Medulla oblongata (tissue), 1 donor: ENCODE results near the gene USP10.

Source experiments
- DNase-seq: peaks from one replicate; pipeline ENCODE4 v3.0.0-alpha.2; 2015; ENCODE audit errors: extremely low spot score

Gene USP10

DNA sequence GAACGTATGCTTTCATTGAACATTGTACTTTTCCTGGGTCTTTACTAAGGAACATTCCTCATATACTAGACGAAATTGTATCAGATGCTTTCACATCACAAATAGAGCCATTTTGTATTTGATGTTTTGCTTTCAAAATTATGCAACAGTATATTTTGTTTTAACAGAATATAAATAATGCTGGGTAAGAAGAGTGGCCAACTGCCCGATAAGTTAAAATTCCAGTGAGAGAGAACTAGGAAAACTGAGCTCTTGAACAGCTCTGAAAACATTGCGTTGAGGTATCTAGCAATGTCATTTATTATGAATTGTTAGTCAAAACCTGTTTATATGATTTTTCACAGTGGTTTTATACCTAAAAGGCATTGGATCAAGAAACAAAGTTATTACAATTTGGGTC, 50.8 kb downstream of the USP10 start:
- no peak for DNase-seq

DNA sequence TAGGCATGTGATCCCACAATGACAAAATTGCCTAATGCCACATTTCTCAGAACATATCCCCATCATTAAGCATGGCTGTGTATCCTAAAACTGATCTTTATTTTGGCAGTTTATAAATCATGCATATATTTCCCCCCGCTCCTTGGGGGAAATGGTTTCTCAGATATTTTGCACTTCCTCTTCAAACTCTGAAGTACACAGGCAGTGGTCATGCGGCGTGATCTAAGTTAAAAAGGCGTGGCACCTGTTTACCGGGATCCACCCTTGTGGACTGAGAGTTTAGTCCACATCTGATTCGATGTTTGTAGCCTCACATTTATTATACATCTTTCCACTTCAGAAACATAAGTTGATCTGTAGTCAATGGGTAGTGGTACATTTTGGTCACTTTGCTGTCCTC, 51.4 kb downstream of the USP10 start:
- DNase-seq: no peak

DNA sequence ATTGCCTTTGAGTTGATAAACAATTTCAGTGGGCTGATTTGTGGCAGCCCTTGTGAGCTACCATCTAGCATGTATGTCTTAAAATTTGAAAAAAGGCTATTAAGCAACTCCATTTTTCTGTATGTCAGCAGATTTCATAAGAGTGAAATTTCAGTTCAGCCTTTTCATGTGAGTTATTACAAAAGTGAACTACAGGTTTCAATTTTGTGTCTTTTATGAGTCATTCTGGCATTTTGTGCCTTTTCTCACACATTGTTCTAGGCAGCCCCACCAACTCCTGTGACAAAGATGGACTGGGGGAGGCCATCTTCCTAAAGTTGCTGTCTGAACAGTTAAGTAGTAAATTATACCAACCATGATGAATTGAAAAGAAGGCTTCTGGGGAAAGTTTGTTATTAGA, 52.1 kb downstream of the USP10 start:
- no peak for DNase-seq

DNA sequence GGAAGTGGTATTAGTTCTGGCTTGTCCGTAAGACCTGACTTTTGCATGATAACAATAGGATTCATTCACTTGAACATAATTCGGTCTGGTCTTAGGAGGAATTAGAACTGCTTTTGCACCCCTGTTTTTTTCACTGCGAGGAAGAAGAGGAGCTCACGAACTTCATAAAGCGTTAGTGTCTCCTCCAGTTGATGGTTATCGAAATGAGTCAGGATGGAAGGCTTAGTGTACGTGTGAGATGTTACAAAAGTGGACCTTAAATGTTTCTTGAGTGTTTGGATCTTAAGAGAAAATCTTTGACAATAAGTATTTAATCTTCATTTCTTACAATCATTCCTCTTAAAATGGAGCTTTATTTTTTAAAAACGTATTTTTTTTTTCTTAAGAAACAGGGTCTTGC, 52.8 kb downstream of the USP10 start:
- no peak for DNase-seq

DNA sequence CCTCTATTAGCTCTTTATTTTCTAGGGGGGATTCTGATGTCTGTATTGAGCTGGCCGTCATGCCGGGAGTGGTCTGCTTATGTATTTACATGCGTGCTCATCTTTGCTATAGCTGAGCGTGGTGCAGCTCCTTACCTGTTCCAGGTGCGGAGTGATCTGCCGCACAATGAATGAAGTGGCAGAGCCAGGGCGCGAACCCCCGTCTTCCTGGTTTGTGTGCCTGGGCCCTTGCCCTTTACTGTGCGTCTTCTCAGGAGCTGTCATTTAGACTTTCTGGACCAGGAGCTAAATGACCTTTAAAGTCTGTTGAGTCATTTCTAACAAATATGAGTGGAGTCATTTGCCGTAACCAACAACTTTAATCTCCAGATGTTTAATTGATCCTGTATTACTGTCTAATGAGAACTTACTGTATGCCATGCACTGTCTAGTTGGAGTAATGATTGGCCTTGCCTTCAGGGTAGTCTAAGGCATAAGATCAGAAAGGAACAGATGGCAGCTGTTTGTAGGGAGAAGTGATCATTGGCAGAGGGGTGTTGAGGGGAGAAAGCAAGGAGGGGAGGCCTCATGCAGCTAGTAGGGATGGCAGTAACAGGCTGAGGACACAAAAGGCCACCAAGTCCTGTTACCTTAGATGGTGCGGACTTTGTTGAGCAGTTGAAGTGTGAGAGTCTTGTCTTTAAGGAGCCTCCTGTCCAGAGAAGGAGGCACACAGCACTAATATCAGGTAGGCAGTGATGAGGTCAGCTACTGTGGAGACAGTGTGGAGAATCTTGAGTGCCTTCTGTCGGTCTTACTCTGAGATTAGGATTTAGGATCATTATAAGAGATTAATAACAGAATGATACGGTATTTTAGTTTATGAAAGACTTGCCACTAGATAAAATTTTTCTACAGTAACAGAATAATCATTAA, 53.9 kb downstream of the USP10 start:
- no peak for DNase-seq

DNA sequence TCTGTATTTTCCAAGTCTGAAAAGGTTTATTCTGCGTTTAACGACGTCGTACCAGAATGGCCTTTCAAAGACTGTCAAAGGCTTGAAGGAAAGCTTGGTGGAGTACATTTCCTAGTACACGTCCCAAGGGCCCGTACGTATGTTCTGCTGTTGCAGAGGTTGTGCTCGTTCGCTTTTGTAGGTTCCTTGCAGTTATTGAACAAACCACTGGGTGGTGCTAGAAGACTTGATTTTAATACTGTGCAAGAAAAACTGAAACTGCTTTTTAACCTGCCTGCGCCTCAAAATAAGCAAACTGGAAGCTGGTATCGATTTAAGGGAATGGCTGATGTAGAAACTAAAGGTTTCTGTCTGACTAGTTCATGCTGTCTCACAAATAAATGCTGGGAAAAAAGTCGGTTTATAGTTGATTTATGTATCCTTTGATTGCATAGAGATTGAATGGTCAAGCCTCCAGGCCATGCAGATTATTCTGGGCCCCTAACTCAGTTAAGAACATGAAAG, 54.6 kb downstream of the USP10 start:
- DNase-seq: peak; percentile 94

DNA sequence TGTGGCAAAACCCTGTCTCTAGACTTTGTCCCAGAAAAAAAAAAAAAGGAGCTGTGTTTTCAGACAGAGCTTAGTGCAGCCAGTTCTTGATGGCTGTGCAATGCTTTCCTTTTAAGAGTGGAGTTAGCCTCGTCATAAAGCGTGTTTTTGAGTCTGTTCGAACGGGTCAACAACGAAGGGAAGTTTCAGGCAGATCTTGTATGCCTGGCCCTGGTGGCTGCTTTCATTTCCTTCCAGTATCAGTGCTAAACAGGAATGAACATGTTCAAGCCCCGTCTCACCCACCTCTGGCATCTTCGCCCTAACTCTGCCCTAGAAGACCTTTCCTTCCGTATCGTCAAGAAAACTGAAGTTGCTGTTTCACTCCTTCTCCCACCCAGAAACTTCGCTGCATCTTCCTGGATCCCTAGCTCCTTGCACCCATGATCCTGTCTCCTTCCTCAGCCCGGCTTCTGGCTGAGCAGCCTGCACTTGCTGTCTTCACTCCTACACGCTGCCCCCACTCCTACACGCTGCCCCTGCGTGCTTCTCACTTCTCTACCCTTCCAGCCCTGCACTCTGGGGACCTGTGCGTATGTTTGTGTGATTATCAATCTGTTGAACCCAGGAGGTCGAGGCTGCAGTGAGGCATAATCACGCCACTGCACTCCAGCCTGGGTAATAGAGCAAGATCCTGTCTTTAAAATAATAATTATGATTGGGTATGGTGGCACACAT, 55.3 kb downstream of the USP10 start:
- DNase-seq: no peak

DNA sequence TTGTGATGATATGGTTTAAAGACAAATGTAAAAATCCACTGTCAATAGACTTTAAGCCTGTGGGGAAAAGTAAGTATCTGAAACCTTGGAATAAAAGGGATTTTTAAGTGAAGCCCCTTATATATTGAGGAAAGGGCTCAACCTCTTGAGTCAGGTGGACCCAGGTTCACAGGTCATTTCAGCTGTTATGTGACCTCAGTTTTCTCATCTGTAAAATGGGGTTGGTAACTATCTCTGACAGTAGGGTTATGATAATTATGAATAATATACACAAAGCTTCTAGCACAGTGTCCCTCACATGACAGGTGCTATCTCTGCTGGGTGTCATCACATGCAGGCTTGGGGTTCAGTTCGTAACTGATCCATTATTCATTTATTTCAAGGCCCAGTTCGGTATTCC, 57.0 kb downstream of the USP10 start:
- no peak for DNase-seq

DNA sequence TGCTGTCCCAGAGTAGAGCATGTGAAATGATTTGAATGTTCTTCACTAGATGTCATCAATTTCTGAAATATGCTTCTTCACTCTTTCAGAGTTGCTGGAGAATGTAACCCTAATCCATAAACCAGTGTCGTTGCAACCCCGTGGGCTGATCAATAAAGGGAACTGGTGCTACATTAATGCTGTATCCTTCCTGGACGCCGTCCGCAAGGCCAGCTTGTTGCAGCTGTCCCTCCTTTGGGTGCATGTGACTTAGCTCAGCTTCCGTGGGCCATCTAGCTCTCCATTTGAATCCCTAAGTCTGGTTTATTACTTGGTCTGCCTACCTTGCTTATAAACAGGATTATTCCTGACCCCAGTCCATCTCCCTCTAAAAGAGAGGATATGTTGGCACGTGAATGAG, 58.8 kb downstream of the USP10 start:
- DNase-seq: no peak

DNA sequence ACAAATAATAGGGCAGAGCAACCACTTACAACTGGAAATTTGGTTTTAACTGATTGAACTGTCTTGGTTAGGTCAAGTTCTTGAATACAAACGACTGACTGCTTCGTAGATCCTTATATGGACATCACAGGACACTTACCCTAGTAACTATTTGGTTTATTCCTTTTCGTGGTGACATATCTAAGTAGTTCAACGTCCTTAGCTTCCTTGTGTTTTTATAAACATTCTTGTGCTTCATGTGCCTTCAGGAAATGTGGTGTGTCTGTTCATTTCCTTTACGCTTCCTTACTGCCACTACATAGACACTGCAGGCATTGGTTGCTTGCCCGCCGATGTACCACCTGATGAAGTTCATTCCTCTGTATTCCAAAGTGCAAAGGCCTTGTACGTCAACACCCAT, 59.3 kb downstream of the USP10 start:
- DNase-seq: no peak

DNA sequence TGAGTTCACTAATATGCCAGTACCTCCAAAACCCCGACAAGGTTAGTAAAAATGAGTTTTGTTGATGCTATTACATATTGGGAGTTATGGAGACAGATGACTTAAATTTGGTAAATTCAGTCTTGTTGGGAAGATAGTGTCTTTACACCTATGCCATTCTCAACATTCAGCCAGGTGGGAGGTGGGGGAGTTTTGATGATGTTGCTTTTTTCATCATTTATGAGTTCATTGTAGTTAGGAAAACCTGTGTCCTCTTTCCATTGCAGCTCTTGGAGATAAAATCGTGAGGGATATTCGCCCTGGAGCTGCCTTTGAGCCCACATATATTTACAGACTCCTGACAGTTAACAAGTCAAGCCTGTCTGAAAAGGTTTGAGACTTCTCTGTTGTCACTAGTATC, 60.1 kb downstream of the USP10 start:
- DNase-seq: no peak

DNA sequence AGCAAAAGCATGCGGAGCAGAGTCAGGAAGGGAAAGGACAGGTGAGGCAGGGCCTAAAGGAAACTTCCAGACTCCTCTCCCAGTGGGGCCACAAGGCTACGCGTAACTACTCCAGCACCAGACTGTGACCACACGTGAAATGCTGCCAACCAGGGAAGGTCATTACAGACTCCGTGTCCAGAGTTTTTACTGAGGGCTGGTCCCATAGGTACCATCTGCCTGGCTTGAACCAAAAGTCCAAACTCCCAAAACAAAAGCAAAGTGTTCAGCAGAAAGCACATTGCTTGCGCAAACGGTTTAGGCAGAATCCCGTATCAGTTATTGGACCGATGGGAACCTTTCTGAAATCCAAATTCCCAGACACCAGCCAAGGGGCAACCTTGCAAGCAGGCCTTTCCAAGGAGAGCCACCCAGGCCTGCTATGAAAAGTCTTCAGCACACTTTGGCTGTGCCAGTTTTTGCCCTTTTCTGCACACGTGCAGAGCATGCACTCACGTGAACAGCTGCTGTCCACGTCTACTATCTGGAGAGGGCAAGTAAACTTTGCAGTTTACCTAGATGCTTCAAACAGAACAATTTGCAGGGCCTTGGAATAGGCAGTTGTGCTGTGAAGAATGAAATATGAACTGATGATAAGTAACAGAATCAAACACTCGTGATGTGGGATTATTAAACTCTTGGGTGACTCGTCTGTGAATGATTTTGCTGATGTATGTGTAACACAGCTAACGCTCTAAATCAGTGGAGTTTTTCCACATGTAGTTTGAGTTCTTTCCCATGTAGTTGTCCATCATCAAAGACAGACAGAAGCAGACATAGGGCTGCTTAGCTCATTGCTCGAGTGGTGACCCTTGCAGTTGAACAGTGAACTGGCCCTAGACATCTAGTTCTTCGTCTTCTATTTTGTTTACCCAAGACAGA, 61.9 kb downstream of the USP10 start:
- no peak for DNase-seq

DNA sequence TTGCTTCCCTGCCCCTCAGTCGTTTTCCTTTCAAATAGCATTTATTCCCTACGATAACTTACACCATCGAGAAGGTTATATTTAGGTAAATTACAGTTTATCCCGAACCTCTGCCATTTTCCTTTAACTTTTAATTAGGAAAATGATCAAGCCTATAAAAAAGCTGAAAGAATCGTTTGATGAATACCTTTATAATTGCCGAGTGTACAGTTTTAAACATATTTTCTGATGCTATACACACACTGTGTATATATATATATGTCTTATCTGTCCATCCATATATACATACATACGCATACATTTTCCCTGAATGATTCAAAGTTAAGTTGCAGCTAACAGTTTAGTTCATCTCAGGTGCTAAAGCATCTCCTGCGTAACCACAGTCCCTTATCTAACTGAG, 63.4 kb downstream of the USP10 start:
- DNase-seq: no peak

DNA sequence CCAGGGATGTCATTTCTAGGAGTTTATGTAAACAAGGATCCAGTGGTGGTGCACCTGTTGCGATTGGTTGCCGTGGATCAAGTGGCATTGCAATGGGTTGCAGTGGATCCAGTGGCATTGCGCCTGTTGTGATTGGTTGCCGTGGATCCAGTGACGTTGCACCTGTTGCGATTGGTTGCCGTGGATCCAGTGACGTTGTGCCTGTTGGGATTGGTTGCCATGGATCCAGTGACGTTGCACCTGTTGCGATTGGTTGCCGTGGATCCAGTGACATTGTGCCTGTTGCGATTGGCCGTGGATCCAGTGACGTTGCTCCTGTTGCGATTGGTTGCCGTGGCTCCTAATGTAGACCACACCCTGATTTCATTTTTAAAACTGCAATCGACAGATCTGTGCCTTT, 63.8 kb downstream of the USP10 start:
- DNase-seq: no peak

DNA sequence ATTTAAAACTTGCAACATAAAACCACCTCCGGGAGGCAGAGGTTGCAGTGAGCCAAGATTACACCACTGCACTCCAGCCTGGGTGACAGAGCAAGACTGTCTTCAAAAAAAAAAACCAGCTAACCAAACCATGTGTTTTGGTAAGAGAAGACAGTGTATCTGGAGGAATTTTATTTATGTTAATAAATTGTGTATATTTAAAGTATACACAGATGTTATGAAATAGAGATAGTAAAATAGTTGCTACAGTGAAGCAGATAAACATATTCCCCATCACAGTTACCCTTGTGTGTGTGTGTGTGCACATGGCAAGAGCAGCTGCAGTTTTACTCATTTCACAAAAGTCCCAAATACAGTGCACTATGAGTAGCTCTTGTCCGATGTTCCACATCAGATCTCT, 65.2 kb downstream of the USP10 start:
- DNase-seq: no peak

DNA sequence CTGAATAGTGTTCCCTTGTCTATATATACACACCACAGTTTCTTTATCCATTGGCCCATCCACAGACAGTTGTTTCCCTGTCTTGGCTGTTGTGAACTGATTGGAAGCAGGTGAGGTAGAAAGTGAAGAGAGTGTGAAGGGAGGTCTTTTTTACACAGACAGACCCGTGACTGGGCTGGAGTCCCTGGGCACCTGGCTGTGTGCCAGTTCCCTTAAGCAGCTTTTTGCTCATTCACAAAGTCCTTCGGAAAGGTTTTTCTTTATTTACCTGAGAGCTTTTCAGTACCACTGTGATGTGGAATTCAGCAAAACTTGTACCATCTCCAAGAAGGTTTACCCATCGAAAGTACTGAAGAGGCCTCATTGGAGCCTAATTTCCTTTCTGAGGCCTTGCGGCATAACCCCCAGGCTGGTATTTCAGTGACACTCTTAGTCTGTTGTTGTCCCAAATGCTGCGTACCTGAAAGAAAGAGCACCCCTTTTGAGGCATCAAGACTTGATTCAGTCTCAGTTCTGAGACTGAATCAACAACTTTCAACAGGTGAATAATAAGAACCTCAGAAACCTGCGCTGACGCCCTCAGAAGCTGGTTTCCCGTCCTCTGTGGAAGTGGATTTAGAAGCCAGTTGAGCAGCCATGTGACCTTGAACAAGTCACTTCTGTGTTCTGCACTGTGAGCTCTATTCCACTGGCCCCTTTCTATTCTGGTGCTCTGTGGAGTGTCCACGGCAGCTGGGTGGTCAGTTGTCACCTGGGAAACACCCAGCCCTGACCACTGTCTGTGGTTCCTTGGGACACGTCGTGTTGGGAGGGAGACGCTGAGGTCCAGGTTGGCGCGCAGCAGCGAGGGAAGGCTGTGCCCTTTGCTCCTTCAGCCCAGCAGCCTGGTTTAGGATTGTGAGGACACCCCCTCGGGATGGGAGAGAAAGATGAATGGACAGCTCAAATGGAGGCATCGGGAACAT, 66.1 kb downstream of the USP10 start:
- no peak for DNase-seq

DNA sequence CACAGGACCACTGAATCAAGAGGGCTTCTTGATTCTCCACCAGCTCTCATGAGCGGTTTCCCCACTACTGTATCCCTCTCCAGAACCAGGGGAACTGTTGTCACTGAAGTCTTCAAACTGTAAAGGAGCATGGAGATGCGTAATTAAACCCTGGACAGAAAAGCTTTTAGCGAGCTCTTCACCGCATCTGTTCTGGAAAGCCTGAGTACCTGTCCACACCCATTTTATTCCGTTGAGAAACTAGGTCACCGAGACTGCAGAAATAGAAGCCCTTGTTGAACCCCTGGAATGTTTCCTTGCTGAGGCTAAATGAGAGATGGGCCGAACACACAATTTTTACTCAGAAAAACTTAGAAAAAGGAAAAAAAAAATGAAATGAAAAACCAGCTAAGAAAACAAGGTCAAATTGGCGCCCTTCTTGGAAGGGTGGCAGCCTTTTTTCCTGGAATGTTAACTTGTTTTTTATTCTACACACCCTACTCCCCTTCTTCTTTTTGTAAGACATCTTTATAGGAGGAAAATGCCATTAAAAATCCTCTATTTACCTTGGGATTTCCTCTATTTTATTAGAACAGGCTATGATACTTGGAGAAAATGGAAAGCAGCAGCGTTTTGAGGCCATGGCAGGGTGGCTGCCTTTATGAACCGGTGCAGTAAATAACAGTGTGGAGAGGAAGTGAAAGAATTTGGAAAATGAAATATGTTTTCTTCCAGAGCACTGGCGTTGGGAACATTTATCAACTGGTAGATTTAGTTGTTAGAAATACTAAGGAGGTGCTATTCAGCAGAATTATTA, 67.4 kb downstream of the USP10 start:
- DNase-seq: no peak

DNA sequence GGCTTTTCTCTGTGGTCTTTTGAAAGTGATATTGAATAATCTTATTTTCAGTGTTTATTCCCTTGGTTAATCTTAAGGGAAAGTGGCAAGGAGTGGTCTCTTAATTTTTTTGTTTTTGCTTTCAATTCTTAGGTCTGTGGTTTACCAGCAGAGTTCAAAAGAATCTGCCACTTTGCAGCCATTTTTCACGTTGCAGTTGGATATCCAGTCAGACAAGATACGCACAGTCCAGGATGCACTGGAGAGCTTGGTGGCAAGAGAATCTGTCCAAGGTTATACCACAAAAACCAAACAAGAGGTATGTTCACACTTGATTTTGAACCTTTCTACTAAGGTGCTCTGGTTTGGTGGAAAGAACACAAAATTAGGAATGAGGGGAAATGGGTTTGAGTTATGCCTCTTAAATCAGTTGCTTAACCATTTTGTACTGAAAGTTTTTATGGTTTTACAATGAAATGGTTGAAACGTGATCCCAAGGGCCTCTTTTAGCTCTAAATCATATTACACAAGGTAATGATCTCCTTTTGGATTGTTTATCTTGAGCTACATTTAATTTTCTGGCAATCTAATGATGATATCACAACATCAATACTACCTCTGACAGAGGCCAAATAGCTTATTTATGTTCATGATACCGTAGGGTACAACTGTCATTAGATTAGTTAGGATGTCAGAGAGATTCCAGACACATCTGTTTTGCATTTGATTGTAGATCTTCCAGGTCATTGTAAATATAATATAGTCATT, 68.4 kb downstream of the USP10 start:
- DNase-seq: no peak

DNA sequence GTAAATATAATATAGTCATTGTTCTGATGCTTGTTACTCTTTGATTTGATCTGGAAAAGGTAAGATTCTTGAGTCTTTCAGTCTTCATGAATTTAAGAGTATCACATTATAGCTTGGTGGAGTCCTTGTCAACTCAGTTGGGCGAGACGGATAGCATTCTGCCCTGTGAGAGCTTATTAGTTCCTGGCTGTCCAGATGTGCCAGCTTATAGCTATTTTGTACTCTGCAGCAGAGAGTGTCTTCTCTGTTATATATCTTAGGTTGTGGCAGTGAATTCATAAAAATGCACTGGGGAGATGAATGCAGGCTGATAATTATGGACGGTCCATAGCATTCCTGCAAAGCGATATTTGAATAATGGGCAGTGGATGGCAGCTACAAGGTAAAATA, 69.0 kb downstream of the USP10 start:
- DNase-seq: no peak
